HG03571 (cell line): ENCODE results near the gene CSTB.

Experiments used
- ATAC-seq: cut with Tn5 transposase; IDR thresholded peaks from one replicate; pipeline ENCODE4 v1.9.1; 2021; ENCODE audit not compliant: unreplicated experiment

CSTB gene

DNA sequence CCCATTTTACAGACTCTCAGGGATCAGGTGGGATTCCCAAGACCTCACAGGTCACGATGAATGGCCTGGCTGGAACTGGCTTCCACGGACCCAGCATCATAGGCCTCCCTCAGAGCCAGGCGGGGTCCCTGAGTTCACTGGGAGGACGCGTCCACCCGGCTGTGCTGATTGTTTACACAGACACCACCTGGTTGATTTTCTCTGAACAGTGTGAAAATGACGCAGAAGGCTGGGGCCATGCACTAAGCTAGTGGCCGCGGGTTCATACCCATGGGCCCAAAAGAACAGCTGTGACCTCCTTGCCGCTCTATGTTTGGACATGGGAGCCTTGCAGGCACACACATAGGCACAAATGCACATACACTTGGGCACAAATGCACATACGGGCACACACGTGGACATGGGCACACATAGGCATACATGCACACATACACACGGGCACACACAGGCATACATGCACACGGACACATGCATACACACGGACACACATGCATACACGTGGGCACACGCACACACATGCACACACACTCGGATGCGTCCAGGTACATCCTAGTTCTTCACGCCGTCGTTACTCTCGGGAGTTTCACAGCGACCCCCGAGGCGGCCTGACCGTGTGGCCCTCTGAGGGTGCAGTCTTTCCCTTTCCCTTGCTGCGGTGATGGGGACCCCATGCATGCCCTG is 23.2 kb downstream of the CSTB start:
- ATAC-seq, result no peak

DNA sequence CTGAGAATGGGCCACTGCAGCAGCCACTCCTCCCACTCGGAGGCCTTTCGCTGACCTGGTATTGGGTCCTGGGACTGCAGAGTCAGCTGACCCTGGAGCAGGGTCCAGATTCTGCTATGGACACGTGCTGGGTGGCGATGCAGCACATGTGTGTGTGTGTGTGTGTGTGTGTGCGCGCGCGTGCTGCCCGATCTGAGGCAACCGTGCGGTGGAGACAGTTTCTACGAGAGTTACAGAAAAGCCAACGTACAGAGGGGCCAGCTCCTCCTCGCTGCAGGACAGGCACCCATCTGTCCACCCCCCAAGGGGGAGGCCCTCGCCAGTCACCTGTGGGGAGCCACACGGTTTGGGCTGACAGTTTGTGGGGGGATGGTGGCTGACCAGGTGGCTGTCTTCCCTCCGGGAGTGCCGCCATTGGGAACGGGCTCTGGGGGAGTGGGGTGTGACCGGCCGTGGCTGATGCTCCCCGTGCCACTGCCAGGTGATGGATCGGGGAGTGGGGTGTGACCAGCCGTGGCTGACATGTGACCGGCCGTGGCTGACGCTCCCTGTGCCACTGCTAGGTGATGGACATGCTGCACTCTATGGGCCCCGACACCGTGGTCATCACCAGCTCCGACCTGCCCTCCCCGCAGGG is 24.0 kb downstream of the CSTB start:
- ATAC-seq, result no peak

DNA sequence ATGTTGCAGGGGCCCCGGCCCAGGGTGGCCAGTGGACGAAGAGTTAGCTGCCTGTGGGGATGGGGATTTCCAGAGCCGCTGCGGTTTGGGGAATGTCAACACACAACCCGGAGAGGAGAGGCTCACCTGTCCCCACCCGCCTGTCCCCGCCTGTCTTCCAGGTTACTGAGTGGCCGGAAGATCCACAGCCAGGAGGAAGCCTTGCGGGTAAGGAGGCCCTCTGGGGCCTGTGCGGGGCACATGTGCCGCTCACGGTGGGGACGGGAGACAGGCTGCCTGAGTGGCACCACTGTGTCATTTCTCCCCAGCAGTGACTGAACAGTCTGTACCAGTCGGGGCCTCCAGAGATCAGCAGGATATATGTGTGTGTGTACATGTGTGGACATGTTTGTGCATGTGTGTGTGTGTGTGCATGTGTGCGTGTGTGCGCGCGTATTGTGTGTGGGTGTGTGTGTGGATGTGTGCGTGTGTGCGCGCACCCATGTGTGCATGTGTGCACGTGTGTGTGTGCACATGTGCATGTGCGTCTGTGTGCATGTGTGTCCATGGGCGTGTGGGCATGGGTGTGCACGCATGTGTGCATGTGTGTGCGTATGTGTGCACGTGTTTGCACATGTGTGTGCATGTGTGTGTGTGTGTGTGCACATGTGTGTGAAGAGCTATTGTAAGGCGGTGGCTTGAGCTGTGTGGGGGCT is 25.6 kb downstream of the CSTB start:
- no peak for ATAC-seq

DNA sequence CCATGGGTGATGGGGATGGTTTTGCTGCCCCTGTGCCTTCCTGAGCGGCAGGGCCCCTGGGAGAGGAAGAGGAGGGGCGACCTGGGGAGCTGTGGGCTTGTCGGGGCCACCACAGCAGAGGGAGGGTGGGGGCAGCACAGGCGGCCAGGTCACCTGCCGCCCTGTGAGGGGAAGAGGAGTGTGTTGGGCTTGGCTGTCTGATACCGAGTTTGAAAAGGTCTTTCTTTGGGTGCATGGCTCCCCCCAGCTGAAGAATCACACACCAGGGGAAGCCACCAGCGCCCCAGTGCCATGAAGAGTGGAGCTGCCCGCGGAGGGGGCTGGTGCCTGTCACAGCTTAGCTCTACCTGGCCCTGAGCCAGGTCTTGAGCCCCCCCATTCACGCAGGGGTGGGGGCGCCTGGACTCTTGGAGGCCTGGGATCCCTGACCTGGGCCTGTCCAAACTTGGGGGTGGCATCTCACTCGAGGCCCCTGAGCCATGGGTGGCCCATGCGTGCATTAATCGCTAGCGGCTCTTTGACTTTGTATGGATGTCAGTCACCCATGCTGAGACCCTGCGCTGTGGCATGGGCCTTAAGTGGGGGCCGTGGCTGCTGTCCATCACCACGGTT is 26.4 kb downstream of the CSTB start:
- ATAC-seq, result no peak

DNA sequence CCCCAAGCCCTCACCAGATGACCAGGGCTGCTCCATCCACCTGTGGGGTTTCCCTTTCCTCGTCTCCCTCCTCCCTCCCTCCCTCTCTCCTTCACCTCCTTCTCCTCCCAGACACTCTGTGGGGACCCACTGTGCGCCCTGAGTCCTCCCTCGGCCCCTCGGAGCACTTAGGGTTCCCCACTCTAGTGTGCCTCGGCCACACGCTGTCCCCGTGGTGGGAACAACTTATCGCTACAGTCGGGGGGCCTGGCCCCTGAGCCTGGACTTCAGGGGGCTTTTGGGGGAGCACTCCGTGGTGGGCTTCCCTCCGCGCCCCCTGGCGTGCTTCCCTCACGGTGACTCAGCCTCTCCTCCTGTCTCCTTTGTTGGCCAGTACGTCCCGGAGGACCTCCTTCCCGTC is 27.5 kb downstream of the CSTB start:
- ATAC-seq, result no peak

DNA sequence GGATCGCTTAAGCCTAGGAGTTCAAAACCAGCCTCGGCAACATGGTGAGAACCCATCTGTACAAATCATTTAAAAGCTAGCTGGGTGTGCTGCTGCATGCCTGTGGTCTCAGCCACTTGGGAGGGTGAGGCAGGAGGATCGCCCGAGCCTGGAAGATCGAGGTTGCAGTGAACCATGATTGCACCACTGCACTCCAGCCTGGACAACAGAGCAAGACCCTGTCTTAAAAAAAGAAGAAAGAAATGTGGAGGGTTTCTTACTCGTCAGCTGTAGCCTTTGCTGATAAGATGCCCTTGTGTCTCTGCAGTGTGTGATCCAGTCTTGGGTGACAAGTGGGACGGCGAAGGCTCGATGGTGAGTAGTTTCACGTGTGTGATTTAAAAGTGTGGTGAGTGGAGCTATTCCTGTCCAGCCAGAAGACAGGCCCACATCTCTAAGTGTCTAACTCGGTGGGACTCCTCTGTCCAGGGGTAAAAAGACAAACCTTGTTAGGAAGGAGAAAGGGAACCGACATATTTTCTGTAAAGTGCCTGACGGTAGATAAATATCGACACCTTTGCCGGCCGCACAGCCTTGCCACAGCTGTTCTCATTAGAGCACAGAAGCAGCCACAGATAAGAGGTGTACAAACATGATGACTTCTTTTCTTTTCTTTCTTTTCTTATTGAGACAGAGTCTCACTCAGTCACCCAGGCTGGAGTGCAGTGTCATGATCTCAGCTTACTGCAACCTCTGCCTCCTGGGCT is 30.2 kb downstream of the CSTB start:
- ATAC-seq, result no peak

DNA sequence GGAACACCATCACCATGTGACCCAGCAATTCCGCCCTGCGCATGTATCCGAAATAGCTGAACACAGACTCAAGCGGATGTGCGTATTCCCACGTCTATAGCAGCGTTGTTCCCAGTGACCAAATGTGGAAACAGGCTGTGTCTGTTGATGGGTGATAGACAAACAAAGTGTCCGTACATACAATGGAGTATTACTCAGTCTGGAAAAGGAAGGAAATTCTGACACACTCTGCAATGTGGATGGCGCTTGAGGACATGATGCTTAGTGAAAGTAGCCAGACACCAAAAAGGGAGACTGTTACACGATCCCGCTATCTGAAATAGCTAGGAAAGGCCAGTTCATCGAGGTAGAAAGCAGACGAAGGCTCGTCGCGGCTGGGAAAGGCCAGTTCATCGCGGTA is 31.4 kb downstream of the CSTB start:
- no peak for ATAC-seq

DNA sequence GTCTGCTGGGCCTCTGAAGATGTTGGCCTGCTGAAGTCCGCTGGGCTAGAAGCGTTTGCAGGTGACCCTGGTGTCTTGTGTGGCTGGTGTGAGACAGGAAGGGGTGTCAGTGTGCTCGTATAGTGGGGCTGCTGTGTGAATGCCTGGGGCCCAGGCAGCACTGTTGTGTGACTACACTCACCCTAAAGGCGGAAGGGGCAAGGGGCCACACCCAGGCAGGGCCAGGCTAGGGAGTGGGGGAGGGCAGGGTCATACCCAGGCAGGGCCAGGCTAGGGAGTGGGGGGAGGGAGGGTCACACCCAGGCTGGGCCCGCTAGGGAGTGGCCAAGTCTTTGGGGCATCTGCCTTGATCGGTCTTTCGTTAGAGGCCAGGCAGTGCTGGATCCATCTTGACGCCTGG is 32.2 kb downstream of the CSTB start:
- no peak for ATAC-seq

DNA sequence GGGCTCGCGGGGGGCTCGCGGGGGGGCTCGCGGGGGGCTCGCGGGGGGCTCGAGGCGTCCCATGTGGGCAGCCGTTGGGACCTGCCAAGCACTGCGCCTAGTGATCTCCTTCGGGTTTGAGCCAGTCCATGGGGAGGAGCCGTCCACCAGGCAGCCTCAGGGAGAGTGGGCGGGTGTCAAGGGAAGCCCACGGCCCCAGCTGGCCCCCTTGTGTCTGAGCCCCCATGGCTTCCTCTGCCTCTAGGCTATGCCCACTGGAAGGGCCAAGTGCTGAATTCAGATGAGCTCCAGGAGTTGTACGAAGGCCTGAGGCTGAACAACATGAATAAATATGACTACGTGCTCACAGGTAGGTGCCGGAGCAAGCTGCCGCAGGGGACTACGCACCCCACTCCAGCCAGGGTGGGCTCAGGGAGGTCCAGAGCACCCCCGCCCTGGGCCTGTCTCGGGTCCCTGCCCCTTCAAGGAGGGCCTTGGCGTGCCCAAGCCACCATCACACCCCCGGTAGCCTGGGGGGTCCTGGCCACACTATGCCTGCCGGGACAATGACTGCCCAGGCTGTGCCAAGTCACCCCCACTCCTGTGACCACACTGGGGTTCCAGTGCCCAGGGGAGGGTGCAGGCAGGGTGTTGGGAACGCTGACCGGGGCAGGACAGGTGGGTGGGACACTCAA is 34.5 kb downstream of the CSTB start:
- no peak for ATAC-seq

DNA sequence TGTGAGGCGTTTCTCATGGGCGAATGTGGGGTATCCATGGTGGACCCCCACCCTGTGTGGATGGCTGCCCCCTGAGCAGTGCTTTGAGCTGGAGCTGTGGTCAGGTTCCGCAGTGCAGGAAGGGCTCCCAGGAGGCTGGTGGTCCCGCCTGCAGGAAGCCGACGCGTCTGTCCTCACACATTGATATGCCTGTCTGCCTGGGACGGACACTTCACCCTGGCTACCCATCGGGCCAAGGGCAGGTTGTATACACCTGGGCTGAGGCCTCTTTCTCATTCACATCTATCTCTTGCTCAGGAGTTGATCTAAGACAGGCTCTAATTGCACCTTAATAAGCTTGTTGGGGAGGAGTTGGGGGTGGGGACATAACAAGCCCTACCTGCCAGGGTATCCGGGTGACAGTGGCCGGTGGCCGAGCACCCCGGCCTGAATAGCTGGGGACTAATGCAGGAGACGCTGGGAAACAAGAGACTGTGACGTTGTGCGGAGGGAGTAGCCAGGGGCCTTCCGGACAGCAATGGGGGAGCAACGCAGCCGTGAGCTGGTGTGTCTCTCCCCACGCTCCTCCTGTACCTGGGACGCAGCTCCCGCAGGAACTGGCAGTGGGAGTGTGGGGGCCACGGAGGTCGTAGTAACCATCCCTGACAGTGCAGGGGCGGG is 35.5 kb downstream of the CSTB start:
- no peak for ATAC-seq

DNA sequence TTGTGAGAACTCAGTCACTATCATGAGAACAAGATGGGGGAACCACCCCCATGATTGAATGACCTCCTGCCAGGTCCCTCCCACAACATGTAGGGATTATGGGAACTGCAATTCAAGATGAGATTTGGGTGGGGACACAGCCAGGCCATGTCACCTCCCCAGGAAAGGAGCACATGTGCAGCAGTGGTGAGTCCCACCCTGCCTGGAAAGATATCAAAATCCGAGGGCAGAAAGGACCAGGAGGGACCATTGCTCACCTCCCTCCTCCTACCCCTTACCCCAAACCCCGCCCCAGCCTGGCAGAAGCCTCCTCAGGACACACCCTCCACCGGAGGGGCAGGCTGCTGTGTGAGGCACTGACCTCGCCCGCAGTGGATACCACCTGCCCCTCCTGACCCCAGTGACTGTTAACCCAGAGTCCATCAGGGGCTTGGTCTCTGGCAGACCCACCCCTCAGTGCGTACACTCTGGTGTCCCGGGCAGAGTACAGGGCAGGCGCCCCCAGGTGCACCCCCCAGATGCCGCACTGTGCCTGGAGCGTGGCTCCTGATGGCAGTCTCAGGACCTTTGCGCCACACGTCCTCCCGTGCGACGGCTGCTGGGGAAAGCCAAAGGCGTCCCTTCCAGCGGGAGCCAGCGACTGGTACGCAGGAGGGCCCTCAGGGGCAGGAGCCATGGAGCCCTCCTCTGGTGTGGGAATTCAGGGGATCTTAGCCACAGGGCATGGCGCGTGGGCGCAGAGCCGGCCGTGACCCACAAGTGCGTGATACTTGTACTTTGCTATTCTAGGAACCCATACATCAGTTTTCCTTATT is 36.3 kb downstream of the CSTB start:
- no peak for ATAC-seq

DNA sequence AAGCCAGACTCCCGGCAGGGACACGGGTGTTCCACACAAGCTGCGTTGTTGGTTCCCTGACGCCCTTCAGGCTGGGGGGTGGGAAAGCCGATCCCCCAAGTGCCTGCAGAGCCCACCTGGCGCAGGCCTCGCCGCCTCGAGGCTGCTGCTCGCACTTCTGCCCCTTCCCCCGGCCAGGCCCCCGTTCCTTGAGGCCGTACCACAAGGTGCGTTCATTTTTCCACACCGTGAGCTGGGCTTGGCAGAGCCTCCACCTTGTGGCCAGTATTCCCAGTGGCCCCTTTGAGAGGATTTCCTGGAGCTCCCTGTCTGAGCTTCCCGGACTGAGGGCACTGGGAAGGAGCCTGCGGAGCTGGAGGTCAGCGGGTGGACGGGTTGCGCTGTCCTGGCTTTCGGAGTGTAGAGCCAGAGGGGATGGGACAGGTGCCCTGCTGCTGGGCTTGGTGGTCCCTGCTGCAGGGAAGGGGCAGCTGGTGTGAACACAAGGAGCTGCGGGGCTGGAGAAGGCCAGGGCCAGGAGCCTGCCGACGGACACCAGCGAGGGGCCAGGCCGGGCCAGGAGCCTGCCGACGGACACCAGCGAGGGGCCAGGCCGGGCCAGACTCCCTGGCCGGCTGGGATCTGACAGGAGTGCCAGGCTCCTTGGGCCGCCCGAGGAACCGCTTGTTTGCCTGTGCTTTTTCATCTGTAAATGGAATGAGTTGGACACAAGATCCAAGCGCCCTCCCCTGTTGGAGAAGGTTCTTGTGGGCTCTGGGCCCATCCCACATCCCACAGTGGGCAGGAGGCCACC is 38.8 kb downstream of the CSTB start:
- ATAC-seq, result no peak

DNA sequence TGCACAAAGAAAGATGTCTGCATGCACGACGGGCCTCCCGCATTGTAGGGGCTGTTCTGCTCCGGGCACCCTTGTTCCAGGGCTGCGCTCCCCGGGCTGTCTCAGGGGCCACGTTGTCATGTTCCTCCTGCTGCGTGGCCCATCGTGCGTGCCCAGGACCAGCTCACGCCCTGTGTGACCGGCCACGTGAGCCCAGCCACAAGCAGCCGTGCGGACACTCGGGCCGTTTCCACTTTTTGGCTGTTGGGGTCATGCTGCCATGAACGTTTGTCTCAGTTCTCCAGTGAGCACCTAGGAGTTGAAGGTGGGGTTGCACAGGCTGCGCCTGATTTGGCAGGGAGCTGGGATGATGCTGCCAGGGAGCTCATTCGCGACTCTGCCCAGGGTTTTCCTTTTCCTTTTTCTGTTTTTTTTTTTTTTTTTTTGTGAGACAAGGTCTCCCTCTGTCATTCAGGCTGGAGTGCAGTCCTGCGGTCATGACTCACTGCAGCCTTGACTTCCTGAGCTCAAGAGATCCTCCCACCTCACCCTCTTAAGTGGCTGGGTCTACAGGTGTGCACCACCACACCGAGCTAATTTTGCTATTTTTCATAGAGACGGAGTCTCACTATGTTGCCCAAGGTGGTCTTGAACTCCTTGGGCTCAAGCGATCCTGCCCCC is 39.8 kb downstream of the CSTB start:
- no peak for ATAC-seq

DNA sequence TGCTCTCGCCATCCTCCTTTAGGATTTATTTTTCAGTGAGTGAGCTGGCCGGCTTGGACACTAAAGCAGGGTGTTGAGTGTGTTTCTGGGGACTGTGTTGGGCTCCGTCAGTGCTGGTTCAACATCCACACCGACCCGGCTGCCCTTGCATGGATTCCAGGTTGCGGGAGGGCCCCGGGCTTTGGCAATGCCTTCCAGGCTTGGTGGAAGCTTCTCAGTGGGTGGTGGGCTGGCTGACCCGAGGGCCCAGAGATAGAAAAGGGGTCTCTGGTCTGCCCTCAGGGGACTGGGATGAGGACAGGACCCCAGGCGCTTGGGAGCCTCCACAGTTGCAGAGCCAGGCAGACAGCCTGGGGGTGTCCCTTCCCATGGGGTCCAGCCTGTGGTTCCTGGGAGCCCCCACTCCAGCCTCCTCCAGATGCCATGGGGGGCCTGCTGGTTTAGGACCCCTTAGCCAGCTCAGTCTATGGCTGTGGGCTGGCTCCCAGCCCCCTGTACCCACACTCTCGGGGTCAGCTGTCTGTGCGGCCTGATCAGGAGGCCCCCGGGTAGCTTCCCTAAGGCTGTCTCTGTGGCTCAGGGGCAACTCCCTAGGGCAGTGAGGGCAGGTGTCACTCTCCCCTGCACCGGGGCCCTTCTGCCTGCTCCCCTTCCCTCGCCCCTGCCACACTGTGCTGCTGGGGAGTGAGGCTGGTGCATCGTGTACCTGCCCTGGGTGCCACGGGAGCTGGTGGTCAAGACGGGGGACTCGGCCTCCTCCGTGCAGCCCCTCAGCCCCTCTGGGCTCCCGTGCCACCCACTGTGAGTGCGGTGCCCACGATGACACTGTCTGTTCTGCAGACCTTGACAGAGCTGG is 40.6 kb downstream of the CSTB start:
- ATAC-seq, result no peak

DNA sequence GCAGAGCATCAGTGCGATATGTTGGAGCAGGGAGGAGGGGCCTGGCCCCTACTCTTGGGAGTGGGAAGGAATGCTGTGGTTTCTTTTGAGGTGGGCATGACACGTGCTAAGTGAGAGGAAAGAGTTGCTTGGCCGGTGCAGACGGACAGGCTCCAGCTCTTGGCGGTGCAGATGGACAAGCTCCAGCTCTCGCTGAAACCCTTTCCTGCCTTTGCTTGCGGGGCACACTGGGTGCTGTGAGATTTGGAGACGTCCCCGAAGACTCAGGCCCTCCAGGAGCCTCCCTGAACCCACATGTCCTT is 41.2 kb downstream of the CSTB start:
- ATAC-seq, result no peak

DNA sequence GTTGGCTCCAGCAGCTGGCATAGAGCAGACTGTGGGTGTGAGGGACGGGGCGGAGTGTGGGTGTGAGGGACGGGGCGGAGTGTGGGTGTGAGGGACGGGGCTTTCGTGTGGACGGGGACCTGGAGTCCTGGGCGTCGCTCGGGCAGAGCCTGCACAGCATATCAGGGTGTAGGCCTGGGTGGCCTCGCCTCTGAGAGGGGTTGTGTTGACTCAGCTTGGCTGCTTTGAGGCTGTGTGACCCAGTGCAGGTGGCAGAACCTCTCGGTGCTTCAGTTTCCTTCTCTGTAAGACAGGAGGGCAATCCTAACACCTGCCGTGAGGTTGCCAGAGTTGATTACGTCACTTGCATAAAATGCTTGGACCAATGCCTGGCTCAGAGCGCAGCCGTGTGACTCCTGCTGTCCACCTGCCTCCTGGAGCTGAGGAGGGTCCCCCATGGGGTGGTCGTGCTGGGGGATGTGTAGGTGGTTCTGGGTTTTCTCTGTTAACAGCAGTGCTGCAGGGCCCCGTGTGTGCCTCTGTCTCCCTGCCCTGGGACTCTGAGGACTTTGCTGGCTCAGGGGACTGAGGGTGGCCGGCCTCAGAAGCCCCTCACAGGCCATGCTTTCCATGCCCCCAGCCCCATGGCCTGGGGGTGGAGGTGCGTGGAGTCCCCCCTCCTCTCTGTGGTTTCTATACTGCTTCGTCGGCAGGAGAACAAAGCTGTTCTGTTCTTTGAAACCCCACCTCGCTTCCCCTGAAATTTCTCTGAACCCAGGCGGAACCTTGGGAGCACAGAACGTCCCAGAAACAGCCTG is 41.8 kb downstream of the CSTB start:
- no peak for ATAC-seq
